NCI-H2227 (cell line): ENCODE results near the gene ACYP2.
A peak's percentile ranks its signal among the peaks of the same experiment; 100 is the strongest.

Source experiments
- DNase-seq: peaks from one replicate; lab custom pipeline; 2025; ENCODE audit not compliant: unreplicated experiment; lab: John Stamatoyannopoulos, UW

ACYP2 gene

DNA sequence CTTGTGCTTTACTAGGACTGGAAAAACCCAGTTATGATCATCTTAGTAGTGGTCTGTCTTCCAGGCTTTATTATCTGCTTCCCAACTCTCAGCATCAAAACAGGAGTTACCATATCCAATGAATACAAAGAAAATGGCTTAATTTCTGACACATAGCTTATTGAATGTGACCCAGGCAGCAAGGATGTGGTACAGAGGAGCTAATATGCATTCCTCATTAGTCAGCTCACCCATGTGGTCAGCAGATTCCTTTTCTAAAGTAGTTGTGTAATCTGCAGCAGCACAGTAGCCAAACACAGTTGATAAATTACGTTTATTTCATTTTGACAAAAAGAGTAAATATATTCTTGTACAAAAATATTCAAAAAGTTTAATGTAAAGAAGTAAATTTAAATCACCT, 97.0 kb downstream of the ACYP2 start:
- no peak for DNase-seq

DNA sequence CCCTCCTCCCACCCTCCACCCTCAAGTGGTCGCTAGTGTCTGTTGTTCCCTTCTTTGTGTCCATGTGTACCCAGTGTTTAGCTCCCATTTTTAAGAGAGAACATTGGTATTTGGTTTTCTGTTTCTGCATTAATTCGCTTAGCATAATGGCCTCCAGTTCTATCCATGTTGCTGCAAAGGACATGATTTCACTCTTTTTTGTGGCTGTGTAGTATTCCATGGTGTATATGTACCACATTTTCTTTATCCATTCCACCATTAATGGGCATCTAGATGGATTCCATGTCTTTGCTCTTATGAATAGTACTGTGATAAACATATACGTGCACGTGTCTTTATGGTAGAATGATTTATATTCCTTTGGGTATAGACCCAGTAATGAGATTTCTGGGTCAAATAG, 97.7 kb downstream of the ACYP2 start:
- DNase-seq: no peak

DNA sequence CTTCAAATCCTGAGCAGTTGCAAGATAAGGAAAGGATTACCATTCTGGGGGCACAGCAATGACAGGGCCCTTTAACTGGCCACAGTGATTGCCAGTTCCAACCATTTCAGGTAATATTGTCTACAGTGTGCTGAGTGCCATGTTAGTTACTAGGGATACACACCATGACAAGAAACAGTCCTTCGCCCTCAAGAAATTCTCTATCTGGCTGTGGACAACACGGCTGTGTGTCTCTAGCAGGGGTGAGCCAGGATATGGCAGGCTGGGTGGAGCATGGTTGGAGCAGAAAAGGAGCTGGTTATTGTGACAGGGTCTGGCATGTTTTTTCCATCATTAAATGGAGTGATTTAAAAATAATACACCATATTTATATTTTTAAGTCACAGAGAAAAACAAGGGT, 109.6 kb downstream of the ACYP2 start:
- DNase-seq: no peak

DNA sequence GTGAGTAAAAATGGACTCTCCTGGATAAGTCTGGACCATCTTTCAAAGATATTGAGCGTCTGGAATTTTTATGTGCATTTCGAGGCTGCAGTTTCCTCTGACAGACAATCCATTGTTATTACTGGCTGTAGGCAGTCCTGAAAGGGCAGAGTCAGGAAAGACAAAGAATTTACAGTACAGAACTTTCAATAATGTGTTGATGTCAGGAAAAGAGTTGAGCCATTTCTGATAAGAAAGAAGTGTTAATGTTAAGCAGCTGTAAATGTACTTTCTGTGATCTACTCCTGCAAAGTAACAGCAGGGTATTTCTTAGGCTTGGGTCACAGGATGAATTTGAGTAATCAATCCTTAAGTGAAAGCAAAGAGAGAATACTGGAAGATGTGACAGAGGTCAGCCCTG, 110.8 kb downstream of the ACYP2 start:
- no peak for DNase-seq

DNA sequence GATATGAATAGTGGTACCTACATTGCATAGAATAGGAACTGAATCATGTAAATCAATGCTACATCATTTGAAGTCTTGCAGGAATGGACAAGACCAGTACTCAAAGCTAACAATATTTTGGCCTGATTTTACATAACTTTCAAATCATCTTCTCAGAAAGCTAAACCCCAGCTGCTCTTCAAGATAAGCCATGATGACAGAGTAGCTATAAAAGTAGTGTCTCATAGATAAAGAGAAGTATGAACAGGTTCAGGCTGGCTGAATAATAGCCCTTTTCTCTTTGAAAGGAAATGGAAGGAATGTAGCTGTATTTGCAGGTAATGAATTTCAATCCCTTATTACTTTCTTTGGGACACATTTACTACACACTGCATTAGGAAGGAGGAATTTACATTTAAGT, 112.4 kb downstream of the ACYP2 start:
- no peak for DNase-seq

DNA sequence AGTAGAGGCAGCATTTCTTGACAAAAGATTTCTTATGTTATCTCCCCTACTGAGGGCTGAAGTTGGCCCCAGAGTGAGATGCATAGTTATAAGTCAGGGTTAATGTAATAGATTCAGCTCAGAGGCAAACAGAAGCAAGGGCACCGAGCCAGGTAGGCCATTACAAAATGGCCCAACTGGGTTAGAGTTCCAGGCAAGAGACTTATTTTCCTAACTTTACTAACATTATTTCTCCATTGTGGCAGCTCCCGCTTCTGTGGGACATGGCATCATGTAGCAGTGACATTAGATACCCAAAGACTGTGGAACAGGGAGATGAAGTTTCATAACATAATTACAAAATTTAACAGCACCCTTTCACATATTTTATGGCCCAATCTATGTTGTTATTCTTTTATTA, 113.5 kb downstream of the ACYP2 start:
- no peak for DNase-seq

DNA sequence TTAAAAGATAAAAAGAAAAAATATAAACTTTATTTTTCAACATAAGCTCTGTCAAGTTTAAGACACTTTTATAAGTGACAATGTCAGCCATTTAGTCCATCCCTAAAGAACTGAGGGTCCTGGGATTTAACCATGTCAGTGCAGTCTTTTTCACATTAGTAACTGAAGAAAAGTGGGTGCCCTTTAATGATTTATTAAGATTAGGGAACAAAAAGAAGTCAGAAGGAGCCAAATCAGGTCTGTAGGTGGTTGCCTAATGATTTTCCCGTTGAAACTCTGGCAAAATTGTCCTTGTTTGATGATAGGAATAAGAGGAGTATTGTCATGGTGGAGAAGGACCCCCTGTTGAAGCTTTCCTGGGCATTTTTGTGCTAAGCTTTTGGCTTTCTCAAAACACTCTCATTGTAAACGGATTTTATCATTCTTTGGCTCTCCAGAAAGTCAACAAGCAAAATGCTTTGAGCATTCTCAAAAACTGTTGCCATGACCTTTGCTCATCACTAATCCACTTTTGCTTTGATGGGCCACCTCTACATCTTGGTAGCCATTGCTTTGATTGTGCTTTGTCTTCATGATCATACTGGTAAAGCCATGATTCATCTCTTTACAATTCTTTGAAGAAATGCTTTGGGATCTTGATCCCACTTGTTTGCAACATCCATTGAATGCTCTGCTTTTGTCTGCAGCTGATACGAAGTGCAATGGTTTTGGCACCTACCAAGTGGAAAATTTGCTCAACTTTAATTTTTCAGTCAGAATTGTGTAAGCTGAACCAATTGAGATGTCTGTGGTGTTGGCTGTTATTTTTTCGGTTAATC, 118.6 kb downstream of the ACYP2 start:
- DNase-seq: no peak

DNA sequence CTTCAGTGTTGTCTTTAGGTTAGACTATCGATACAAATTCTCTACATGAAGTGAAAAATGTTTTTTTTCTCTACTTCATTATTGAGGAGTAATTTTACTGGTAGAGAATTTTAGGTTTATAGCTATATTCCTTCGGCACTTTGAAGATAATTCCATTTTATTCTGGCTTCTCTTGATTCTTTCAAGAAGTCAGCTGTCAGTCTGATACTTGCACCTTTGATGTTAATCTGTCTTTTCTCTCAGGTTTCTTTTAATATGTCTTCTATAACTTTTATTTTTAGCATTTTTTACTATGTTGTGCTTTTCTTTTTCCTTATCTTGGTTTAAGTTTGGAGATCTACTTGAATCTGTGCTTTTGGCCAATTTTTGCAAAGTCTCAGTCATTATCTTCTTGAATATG, 122.0 kb downstream of the ACYP2 start:
- DNase-seq: no peak

DNA sequence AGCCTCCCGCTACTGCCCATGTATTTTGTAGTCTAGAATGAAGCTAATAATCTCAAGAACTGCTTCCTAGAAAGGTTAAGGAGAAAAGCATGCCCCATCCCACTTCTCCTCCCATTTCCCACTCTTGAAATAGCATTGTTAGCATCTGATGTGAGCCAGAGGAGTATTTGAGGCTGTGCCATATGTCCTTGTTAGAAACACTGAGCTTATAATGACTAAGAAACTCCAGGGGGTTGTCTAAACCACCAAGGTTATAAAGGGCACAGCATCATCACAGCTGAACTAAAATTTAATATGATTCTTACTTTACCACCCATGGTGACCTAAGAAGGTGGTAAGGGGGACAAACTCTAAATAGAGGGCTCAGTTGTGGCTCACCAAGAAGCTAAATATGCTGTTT, 124.0 kb downstream of the ACYP2 start:
- peak; percentile 9 for DNase-seq

DNA sequence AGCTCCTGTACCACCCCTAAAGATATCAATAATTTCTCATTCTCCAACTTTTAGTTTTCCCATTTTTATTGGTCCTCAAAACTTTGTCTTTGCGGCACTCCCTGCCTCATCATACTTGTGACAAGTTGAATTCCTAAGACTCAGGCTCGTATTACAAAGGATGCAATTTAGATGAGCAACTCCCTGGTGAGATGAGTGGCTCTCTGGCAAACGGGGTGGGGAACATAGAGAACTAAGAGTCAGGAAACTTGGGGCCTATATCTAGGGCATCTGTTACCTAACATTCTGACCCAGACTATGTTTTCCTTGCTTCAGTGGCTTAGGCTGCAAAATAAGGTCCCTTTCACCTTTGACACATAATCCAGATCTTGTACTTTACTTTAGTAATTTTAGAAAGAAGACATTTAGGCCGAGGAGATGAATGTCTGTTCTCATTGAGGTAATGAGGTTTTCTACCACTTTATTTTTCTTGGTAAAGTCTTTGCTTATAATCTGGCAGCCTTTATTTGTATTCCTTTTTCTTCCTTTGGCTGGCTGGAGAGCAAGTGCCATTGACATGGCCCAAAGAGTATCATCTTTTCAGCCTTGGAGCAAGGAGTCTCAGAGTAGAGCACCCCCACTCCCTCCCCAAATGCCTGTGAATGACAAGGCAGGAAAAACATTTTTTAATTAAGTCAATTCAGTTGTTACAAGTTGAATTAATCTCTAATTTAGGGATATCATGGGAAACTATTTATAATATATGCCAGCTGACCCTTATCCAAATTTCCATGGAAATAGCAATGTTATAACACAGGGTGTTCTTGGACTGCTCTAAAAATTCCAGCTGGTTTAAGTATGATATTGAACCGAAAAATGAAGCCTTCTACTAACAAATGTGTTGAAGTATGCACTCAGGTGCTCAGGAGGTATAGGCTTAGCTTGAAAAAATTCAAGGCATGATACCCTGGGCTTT, 125.4 kb downstream of the ACYP2 start:
- no peak for DNase-seq

DNA sequence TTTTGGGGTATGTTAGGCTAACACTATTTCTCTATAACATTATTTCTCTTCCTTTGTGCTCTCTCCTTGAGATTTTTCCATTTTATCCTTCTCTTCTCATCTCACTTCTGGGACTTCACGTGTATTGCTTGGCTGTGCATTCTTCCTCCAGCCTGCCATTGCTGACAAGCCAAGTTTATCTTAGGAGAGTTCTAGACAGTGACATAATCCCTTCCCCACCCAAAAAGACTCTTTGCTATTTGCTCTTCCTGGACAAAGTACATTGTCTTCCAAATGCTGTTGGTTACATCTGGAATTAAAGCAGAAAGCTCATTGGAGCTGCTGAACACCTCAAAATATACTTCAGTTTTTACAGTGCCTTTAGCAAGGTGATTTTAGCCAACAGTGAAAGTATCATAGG, 131.7 kb downstream of the ACYP2 start:
- no peak for DNase-seq

DNA sequence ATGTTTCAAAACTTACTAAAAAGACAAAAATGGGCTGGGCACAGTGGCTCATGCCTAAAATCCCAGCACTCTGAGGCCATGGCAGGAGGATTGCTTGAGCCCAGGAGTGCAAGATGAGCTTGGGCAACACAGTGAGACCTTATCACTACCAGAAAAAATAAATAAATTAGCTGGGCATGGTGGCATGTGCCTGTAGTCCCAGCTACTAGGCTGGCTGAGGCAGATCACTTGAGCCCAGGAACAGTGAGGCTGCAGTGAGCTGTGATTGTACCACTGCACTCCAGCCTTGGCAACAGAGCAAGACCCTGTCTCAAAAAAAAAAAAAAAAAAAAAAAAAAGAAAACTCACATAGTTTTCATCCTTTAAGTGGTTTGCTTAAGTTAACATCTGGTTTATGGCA, 134.2 kb downstream of the ACYP2 start:
- no peak for DNase-seq

DNA sequence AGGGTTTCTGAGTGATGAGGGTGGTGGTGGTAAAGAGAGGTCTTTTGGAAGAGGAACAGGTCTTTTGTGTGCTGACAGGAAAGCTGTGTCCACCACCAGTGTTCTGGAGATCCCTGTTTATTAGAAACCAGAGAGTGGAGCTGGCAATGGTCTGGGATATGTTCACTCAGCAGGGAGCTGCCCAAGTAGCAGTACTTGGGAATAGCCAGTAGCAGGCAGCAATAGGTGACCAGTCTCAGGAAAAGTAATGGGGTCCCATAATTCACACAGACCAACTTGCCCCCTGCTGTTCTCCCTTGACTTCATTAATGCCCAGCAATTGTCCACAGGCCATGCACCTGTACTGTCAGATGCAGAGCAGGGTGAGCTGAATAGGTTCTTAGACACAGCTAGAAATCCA, 138.8 kb downstream of the ACYP2 start:
- DNase-seq: no peak

DNA sequence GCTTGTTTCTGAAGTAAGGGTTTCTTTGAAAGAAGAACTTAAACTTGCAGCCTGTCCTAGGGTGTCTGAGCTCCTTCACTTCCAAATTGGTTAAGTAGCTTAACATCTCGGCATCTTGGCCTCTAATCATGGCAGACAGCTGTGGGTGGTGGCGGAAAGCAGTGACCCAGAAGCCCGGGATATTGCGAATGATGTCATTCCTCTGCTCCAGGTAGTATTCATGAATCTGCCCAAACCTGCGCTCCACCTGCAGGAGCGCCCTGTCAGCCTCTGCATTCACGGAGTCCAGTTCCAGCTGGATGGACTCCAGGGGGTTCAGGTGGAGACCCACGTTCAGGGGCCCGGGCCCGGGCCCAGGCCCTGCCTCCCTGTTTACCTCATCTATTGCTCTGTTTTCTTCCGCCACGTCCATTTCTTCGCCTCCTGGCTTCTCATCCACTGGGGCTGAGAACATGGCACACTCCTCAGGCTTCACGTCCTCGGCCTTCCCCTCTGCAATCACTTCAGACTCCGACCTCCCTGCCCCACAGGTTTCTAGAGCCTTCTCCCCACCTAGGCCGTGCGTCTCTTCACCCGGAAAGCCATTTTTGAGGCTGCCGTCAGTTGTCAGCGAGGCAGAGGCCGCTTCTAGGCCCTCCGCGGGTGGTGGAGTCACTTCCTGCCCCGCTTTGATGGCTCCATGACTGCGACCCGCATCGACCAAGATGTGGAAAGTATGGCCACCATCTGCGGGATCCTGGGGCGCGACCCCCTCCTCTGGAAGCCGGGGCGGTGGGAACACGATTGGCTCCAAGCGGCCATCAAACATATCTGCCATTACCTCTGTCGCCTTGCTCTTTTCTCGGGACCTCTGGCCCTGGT, 140.0 kb downstream of the ACYP2 start:
- DNase-seq: no peak

DNA sequence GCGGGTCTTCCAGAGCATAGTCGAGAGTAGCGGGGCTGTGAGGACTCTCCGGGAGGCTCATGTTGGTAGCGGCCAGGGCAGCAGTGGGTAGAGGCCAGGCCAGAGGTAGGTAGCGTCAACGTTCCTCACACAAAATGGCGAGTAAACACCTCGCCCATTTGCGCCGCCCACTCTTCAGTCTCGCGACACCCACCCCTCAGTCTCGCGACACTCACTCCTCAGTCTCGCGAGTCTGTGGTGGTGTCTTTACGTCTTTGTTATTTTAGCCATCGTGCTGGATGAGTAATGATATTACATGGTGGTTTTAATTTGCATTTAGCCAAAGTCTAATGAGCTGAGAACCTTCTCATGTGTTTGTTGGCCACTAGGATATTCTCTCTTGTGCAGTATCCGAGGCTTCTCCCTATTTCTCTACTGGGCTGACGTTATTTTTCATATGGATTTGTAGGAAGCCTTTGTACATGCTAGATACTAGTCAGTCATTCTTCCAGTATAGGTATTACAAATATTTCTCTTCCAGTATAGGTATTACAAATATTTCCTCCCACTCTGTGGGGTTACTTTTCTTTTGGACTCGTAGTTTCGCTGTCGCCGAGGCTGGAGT, 140.8 kb downstream of the ACYP2 start, which contains the start of gene TSPYL6:
TSPYL6 (minus strand) TSS at position 139 of the 604 bp plus-strand sequence; CDS start at position 61, 78 bp downstream.
- no peak for DNase-seq

DNA sequence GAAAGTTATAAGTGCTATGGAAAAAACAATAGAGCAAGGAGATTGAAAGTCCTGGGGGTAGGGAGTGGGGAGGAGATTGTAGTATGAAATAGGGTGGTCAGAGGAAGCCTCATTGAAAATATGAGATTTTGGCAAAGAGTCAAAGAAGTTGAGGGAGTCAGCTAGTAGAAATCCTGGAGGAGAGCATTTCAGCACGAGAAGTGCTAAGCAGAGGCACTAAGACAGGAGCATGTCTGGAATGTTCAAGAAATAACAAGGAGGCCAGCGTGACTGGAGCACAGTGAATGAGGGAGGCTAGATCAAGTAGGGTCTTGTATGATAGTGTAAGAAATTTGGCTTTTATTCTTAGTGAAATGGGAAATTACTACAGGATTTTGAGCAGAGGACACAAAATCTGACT, 142.8 kb downstream of the ACYP2 start:
- DNase-seq: no peak

DNA sequence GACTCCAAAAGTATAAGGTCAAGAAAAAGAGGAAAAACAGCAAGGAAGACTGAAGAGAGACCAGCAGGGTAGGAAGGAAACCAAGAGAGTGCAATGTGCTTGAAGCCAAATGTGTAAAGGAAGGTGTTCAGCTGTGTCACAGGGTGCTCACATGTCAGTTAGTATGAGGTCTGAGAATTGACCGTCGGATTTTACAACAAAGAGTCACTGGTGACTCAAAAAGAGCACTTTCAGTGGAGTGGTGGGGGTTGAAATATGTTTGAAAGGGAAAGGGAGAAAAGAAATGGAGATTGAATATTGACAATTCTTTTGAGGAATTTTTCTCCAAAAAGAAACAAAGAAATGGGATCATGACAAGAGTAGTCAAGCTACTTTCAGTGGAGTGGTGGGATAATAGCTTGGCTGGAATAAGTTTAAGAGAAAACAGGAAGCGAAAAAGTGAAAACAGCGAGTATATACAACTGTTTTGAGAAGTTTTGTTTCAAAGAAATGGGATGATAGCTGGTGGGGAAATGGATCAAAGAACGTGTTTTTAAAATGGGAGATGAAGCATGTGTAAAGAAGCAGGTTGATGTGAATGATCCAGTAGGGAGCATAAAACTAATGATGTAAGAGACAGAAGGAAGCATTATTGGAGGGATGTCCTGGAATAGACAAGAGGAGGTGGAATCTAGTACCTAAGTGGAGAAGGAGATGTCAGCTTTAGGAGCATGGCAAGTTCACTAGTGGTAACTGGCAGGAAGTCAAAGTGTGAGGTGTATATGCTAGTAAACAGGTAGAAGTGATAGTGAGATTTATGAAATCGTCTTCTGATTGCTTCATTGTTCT, 144.2 kb downstream of the ACYP2 start:
- DNase-seq: no peak

DNA sequence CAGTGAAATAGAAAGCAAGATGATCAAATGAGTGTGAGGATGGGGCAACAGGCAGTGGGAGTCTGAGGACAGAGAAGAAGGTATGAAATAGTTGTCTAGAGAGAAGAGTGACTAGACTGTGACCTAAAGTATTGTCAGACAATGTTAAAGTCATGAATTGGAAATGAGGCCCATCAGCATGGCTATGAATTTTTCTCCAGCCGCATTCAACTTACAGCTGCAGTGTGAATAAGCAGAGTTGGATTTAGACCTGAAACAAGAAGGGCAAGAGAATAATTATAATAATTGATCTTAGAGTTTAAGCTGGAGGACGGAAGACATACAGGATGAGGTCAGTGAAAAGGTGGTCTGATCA, 144.8 kb downstream of the ACYP2 start:
- no peak for DNase-seq

DNA sequence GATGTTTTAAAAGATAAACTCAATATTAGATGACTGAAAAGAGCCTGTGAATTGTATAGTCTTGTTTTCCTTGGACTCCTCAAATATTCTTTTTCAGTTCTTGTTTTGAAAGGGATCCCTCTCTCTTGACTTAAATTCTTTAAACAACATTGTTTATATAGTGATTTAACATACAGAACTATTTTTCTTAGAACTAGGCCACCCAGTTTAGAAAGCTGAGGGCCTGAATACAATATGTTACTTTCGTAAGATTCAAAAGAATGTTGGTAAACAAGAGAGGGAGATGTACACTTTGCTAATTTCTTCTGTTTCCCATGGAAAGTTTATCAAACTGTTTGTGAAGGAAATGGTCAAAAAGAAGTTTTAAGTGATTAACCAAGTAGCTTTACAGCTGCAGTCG, 146.1 kb downstream of the ACYP2 start:
- no peak for DNase-seq
